Skeletal muscle satellite cell (primary cell): ENCODE results near the gene PCSK6.

Experiments used
- H3K27me3 ChIP-seq: 2 replicates; pipeline ENCODE4 v1.7.0; 2013; ENCODE audit warnings: low read length; ENCODE audit not compliant: control insufficient read depth, insufficient read depth
- H3K36me3 ChIP-seq: 2 replicates; pipeline ENCODE4 v1.7.0; 2013; ENCODE audit warnings: mild to moderate bottlenecking, control low read depth, low read length; ENCODE audit not compliant: insufficient read depth
- H3K4me1 ChIP-seq: 2 replicates; pipeline ENCODE4 v1.7.0; 2013; ENCODE audit warnings: low read length; ENCODE audit not compliant: control insufficient read depth, insufficient read depth
- H3K4me2 ChIP-seq: 2 replicates; pipeline ENCODE4 v1.7.0; 2013; ENCODE audit warnings: mild to moderate bottlenecking, low read length
- H3K4me3 ChIP-seq: 2 replicates; pipeline ENCODE4 v1.7.0; 2013; ENCODE audit warnings: low read length
- H3K9ac ChIP-seq: 2 replicates; pipeline ENCODE4 v1.7.0; 2013; ENCODE audit warnings: mild to moderate bottlenecking, low read depth, low read length, moderate library complexity
- H3K9me3 ChIP-seq: replicated peaks from 2 replicates; pipeline ENCODE4 v1.7.0; 2013; ENCODE audit warnings: mild to moderate bottlenecking, control low read depth, low read length

PCSK6 gene

DNA sequence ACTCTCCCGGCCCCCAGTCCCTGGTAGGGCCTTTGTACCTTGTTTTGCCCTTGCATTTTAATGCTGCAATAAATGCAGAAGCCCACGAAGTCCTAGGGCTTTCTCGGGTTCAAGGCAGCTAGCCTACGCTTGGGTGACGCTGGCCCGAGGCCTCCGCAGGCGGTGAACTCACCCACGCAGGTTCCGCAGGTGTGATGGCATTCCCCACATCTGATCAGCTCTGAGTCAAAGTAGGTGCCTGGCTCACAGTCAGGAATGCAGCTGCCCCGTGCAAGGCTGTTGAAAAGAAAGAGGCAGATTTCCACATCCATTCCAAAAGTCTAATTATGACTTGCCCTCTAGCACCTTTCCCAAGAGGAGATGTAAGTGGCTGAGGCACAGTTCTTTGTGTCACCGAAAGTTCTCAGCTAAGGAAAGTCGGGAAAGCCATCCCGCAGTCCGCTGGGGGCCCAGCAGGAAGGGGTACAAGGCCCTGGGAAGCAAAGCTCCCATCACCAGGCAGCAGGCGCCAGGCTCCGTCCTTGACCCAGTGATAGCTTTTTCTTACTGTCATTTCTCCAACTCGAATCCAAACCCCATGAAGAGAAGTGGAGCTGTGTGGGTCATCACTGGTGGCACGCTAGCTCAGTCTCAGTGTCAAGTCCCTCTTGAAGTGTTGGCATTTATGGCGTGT lies 171.2 kb downstream of the PCSK6 start:
- Histone ChIP-seq H3K36me3 (no peaks in the 10 kb centered on the region), H3K9me3 (no peaks in the 10 kb centered on the region), H3K9ac (no peak overlapping the region), H3K4me1 (no peaks in the 10 kb centered on the region), H3K4me2 (no peak overlapping the region), H3K4me3 (no peak overlapping the region), H3K27me3 (peaks cover 45% of the 10 kb centered on the region)

DNA sequence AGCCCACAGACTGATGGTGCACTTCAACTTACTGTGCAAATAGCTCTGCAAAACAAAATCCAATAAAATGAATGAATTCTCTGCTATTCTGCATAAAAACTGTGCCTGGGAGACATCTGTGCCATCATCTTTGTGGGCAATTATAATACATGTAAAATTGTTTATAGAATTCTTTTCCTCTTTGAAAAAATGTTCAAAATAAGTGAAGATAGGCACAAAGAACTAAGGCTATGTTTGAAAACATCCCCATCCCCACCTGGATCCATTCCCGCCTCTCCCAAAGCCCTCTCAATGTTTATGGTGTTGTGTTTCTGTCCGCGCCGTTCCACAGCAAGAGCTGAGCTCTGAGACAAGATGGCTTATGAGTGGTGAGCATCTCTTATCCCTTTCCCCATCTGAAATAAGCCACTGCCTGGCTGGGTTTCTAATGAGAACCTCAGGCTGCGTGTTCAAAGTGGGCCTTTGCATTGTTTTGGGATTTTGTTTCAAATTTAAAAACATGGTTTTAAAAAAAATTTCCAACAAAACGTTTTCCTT lies 172.1 kb downstream of the PCSK6 start:
- Histone ChIP-seq H3K9me3 (no peaks in the 10 kb centered on the region), H3K27me3 (peaks cover 45% of the 10 kb centered on the region), H3K4me3 (no peak overlapping the region)

GRCh38 chr15:101316529-101316928 lies 173.0 kb downstream of the PCSK6 start:
- peaks cover 45% of the 10 kb centered on the region for H3K27me3 ChIP-seq
- H3K9me3 ChIP-seq, result no peaks in the 10 kb centered on the region
- no peaks in the 10 kb centered on the region for H3K4me1 ChIP-seq

More for the DNA sequence above, 172.1 kb downstream of the PCSK6 start:
- no peaks in the 10 kb centered on the region for H3K36me3 ChIP-seq
- H3K4me2 ChIP-seq, result no peak overlapping the region
- H3K9ac ChIP-seq, result no peak overlapping the region
- H3K4me1 ChIP-seq, result no peaks in the 10 kb centered on the region

DNA sequence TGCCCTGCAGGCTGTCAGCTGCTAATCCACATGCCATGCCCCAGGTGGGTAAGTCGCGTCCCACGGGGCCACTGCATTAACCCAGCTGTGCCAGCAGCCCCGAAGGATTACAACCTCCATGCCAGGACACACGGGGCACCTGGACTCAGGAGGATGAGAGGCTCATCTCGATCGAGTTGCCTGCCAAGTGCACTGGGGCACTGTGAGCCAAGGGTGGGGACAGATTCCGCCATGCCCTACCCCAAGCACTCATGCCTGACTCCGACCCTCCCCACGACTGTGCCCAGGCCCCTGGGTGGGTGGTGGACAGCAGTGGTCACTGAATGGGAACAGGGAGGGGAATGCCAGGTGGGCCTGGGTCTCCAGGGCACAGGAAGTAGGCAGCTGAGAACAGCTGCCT lies 173.8 kb downstream of the PCSK6 start:
- no peaks in the 10 kb centered on the region for H3K36me3 ChIP-seq
- H3K9ac ChIP-seq, result no peak overlapping the region
- H3K4me3 ChIP-seq, result no peak overlapping the region
- H3K4me2 ChIP-seq, result no peak overlapping the region
- peaks cover 40% of the 10 kb centered on the region for H3K27me3 ChIP-seq
- no peaks in the 10 kb centered on the region for H3K4me1 ChIP-seq
- no peaks in the 10 kb centered on the region for H3K9me3 ChIP-seq

More at GRCh38 chr15:101316529-101316928, 173.0 kb downstream of the PCSK6 start:
- Histone ChIP-seq H3K9ac (no peak overlapping the region), H3K4me2 (no peak overlapping the region), H3K36me3 (no peaks in the 10 kb centered on the region), H3K4me3 (no peak overlapping the region)

DNA sequence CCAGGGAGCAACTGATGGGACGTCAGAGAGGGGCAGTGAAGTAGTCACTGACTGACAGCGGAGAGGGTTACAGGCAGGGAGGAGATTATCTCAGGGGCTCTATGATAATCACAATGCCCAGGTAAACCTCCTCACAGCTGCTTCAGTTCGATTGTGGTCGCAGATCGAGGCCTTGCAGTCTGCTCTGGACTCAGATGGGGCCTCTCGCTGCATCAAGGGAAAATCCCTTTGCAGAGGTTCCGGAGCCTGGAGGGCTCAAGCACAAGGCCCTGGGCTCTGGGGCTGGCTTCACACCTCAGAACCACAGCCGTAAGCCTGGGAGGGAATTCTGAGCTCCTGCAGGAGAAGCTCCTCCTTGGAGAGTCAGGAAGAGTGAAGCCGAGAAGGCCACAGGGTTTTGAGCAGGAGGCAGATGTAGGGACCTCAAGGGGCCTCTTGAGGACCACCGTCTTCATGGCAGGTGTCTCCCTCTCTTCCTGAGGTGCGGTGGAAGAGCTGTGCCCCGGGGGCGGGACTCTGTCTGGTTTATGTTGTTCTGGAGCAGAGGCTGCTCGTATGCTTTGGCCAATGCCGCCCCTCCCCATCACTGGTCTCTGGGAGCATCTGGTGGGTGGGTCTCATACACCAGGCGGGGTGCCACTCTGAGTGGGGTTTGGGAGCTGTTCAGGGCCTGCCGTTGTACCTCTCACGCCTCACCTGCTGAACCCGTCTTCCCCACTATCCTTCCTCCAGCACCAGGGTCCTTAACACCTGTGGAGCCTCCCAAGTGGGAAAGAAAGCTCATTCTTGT lies 175.0 kb downstream of the PCSK6 start:
- Histone ChIP-seq H3K4me1 (no peaks in the 10 kb centered on the region), H3K4me2 (no peak overlapping the region), H3K36me3 (no peaks in the 10 kb centered on the region), H3K9me3 (no peaks in the 10 kb centered on the region), H3K4me3 (no peak overlapping the region), H3K27me3 (peaks cover 32% of the 10 kb centered on the region), H3K9ac (no peak overlapping the region)

DNA sequence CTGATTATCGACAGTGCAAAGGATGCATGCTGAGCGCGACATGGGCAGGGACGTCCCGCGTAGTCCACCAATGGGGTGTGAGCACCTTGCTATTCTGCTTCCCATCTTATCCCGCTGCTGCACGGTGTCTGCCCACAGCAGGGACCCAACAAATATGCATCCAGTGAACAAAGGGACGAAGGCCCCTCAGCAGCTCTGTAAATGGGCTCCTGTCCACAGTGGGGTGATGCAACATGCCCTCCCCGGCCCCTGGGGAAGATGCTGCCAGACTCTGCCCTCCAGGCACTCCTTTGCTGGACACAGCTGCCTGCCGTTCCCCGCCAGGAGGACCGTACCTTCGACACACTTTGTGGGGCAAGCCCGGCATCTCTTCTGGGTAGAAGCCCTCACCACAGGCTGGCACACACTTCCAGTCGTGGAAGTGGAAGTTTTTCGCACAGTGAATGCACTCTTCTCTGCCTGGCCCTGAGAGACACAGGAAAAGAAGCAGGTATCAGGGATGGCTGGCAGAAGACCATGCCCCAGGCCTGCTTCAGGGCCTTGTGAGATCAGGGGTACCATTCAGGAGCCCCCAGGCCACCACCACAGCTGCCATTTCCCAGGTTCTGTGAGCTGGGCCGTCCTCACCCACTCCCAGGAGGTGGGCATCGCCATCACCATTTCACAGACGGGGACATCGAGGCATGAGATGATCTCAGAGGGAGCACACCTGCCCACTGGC lies 176.3 kb downstream of the PCSK6 start:
- Histone ChIP-seq H3K36me3 (no peaks in the 10 kb centered on the region), H3K4me2 (no peak overlapping the region), H3K9me3 (no peaks in the 10 kb centered on the region), H3K4me1 (no peaks in the 10 kb centered on the region), H3K4me3 (no peak overlapping the region), H3K9ac (no peak overlapping the region), H3K27me3 (peaks cover 27% of the 10 kb centered on the region)

- H3K4me1 ChIP-seq, result no peaks in the 10 kb centered on the region
- H3K36me3 ChIP-seq, result no peaks in the 10 kb centered on the region
- H3K4me2 ChIP-seq, result no peak overlapping the region
- peaks cover 24% of the 10 kb centered on the region for H3K27me3 ChIP-seq
- H3K9ac ChIP-seq, result no peak overlapping the region
- H3K9me3 ChIP-seq, result no peaks in the 10 kb centered on the region
- no peak overlapping the region for H3K4me3 ChIP-seq
These were observed 179.0 kb downstream of the PCSK6 start for GRCh38 chr15:101310508-101310907.

DNA sequence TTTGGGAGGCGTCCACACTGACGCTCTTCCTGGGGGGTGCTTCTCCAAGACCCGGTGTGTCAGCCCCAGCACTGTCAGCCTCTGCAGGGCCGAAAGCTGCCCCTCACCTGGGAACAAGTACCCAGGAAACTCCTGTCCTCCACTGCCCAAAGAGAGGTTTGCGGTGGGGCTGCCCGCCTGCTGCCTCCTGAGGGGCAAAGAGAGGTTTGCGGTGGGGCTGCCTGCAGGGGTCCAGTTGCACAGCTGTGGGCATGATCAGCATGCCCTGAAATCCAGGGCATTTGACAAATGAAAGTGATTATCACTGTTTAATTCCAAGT lies 179.4 kb downstream of the PCSK6 start:
- Histone ChIP-seq H3K27me3 (peaks cover 22% of the 10 kb centered on the region), H3K4me3 (no peak overlapping the region), H3K9me3 (no peaks in the 10 kb centered on the region), H3K36me3 (no peaks in the 10 kb centered on the region), H3K4me1 (no peaks in the 10 kb centered on the region), H3K4me2 (no peak overlapping the region), H3K9ac (no peak overlapping the region)

- H3K4me3 ChIP-seq, result no peak overlapping the region
- peaks cover 22% of the 10 kb centered on the region for H3K27me3 ChIP-seq
- no peaks in the 10 kb centered on the region for H3K9me3 ChIP-seq
- no peak overlapping the region for H3K9ac ChIP-seq
- H3K4me2 ChIP-seq, result no peak overlapping the region
- H3K4me1 ChIP-seq, result no peaks in the 10 kb centered on the region
- H3K36me3 ChIP-seq, result no peaks in the 10 kb centered on the region
These were observed 179.9 kb downstream of the PCSK6 start for GRCh38 chr15:101309436-101310160.

DNA sequence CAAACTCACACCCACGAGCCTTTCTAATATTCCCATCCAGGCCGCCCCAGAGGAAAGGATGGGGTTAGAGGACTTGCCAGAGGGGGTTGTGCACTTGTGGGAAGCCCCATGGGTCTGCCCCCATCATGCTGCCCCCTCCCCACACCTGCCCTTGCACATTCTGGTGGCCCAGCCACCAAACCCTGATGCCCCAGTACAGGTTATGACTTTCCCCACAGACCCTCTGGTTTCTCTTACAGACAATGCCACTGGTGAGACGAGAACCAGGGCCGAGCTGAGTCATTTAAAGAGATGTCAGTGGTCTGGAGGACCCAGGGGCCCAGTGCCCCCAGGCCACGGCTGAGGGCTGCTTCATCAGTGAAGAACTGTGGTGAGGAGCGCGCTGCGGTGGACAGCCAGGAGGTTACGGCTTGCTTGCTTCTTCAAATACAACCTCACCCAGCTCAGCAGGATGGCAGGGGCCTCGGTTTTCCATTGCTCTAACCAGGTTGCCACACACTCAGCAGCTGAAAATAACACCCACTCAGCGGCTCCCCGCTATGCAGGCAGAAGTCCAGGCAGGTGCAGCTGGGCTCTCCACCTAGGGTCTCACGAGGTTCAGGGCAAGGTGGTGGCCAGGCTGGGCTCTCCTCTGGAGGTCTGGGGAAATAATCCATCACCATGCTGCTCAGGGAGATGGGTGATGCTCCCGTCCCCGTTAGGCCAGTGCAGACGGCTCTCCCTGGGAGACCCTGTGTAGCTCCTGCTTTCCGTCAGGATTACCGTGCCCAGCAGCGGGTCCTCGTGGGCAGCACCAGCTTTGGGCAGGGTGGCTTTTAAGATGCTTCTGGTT lies 180.7 kb downstream of the PCSK6 start:
- Histone ChIP-seq H3K36me3 (no peaks in the 10 kb centered on the region), H3K4me2 (no peak overlapping the region), H3K4me1 (no peaks in the 10 kb centered on the region), H3K9me3 (no peaks in the 10 kb centered on the region), H3K9ac (no peak overlapping the region), H3K27me3 (peaks cover 20% of the 10 kb centered on the region), H3K4me3 (no peak overlapping the region)
